Measurements from ENCODE around the gene SPPL2C.

DNA sequence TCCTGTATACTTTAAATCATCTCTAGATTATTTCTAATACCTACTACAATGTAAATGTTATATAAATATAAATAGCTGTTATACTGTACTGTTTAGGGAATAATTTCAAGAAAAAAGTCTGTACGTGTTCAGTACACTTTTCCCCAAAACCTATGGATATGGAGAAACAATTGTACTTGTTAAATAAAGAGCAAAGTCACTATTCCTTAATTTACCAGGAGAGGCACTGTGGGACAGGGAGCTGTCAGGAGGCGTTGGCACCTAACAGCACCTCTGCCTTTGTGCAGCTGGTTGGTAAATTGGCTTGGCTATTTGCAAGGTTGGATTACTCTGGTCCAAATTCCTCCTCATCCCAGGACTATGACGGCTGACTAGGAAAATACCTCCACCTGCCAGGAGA, 32.6 kb upstream of the SPPL2C start:
- TF ChIP-seq, protein P1, sequence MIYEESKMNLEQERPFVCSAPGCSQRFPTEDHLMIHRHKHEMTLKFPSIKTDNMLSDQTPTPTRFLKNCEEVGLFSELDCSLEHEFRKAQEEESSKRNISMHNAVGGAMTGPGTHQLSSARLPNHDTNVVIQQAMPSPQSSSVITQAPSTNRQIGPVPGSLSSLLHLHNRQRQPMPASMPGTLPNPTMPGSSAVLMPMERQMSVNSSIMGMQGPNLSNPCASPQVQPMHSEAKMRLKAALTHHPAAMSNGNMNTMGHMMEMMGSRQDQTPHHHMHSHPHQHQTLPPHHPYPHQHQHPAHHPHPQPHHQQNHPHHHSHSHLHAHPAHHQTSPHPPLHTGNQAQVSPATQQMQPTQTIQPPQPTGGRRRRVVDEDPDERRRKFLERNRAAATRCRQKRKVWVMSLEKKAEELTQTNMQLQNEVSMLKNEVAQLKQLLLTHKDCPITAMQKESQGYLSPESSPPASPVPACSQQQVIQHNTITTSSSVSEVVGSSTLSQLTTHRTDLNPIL (CRISPR knock-in tag; IDR thresholded peaks at IDR 0.05; ENCODE audit: low read depth) = no peak
- TF ChIP-seq ZFP3 (CRISPR knock-in tag; IDR thresholded peaks at IDR 0.05) = no peak
- no peak for TF ChIP-seq PPARA (CRISPR knock-in tag; IDR thresholded peaks at IDR 0.05; ENCODE audit: borderline replicate concordance)
- TF ChIP-seq, protein P2, sequence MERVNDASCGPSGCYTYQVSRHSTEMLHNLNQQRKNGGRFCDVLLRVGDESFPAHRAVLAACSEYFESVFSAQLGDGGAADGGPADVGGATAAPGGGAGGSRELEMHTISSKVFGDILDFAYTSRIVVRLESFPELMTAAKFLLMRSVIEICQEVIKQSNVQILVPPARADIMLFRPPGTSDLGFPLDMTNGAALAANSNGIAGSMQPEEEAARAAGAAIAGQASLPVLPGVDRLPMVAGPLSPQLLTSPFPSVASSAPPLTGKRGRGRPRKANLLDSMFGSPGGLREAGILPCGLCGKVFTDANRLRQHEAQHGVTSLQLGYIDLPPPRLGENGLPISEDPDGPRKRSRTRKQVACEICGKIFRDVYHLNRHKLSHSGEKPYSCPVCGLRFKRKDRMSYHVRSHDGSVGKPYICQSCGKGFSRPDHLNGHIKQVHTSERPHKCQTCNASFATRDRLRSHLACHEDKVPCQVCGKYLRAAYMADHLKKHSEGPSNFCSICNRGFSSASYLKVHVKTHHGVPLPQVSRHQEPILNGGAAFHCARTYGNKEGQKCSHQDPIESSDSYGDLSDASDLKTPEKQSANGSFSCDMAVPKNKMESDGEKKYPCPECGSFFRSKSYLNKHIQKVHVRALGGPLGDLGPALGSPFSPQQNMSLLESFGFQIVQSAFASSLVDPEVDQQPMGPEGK (CRISPR knock-in tag; IDR thresholded peaks at IDR 0.05; ENCODE audit: borderline replicate concordance) = no peak
- no peak; the same call in 1 of the 2 replicates for TF ChIP-seq ZFP30 (CRISPR knock-in tag; IDR thresholded peaks at IDR 0.05)
- no peak for TF ChIP-seq GLIS3 (CRISPR knock-in tag; IDR thresholded peaks at IDR 0.05)
